ENCODE data around the gene ITGAV.

Gene ITGAV

GRCh38 chr2:186664385-186665043, 74.7 kb downstream of the ITGAV start:
- no peak for DNase-seq (ENCODE audit: low read depth in 2 of 3, low spot score in 2 of 3)

GRCh38 chr2:186669146-186669545, 79.3 kb downstream of the ITGAV start:
- DNase-seq (ENCODE audit: low read depth in 2 of 3, low spot score in 2 of 3), result no peak

GRCh38 chr2:186670831-186671230, 81.0 kb downstream of the ITGAV start:
- no peak for DNase-seq (ENCODE audit: low read depth in 2 of 3, low spot score in 2 of 3)

- DNase-seq (ENCODE audit: low read depth in 2 of 3, low spot score in 2 of 3), result no peak
These were observed 85.5 kb downstream of the ITGAV start for GRCh38 chr2:186675380-186675779.

- DNase-seq (ENCODE audit: low read depth in 2 of 3, low spot score in 2 of 3), result no peak
These were observed 93.5 kb downstream of the ITGAV start for GRCh38 chr2:186683341-186683740.

GRCh38 chr2:186687807-186688211, 98.0 kb downstream of the ITGAV start:
- no peak for DNase-seq (ENCODE audit: low read depth in 2 of 3, low spot score in 2 of 3)

GRCh38 chr2:186688813-186689212, 99.0 kb downstream of the ITGAV start:
- DNase-seq (ENCODE audit: low read depth in 2 of 3, low spot score in 2 of 3), result no peak

GRCh38 chr2:186690786-186691185, 100.9 kb downstream of the ITGAV start:
- DNase-seq (ENCODE audit: low read depth in 2 of 3, low spot score in 2 of 3), result no peak

GRCh38 chr2:186691231-186691630, 101.4 kb downstream of the ITGAV start:
- DNase-seq (ENCODE audit: low read depth in 2 of 3, low spot score in 2 of 3), result no peak

- no peak for DNase-seq (ENCODE audit: low read depth in 2 of 3, low spot score in 2 of 3)
These were observed 102.0 kb downstream of the ITGAV start for GRCh38 chr2:186691900-186692299.

GRCh38 chr2:186693446-186693832, 103.6 kb downstream of the ITGAV start:
- no peak for DNase-seq (ENCODE audit: low read depth in 2 of 3, low spot score in 2 of 3)

- no peak for DNase-seq (ENCODE audit: low read depth in 2 of 3, low spot score in 2 of 3)
These were observed 105.4 kb downstream of the ITGAV start for GRCh38 chr2:186695081-186695756.

- no peak for DNase-seq (ENCODE audit: low read depth in 2 of 3, low spot score in 2 of 3)
These were observed 106.4 kb downstream of the ITGAV start for GRCh38 chr2:186696290-186696689.

GRCh38 chr2:186696804-186697203, 106.9 kb downstream of the ITGAV start:
- DNase-seq (ENCODE audit: low read depth in 2 of 3, low spot score in 2 of 3), result no peak

GRCh38 chr2:186697536-186697935, 107.7 kb downstream of the ITGAV start:
- DNase-seq (ENCODE audit: low read depth in 2 of 3, low spot score in 2 of 3), result no peak

GRCh38 chr2:186699742-186700141, 109.9 kb downstream of the ITGAV start:
- DNase-seq (ENCODE audit: low read depth in 2 of 3, low spot score in 2 of 3), result no peak

GRCh38 chr2:186702006-186702405, 112.2 kb downstream of the ITGAV start:
- no peak for DNase-seq (ENCODE audit: low read depth in 2 of 3, low spot score in 2 of 3)

GRCh38 chr2:186702501-186702900, 112.6 kb downstream of the ITGAV start:
- DNase-seq (ENCODE audit: low read depth in 2 of 3, low spot score in 2 of 3), result no peak

- no peak for DNase-seq (ENCODE audit: low read depth in 2 of 3, low spot score in 2 of 3)
These were observed 115.0 kb downstream of the ITGAV start for GRCh38 chr2:186704897-186705296.

- no peak for DNase-seq (ENCODE audit: low read depth in 2 of 3, low spot score in 2 of 3)
These were observed 119.9 kb downstream of the ITGAV start for GRCh38 chr2:186709529-186710450.

GRCh38 chr2:186713691-186714090, 123.8 kb downstream of the ITGAV start:
- DNase-seq (ENCODE audit: low read depth in 2 of 3, low spot score in 2 of 3), result no peak

GRCh38 chr2:186714611-186715010, 124.8 kb downstream of the ITGAV start:
- no peak for DNase-seq (ENCODE audit: low read depth in 2 of 3, low spot score in 2 of 3)

Measured in activated CD8-positive, alpha-beta memory T cell treated with anti-CD3 and anti-CD28 coated beads for 48 hours (primary cell).